GM19023 (cell line): ENCODE data around the gene CLOCK.
A peak's percentile ranks its signal among the peaks of the same experiment; 100 is the strongest.

Experiments used
- ATAC-seq: cut with Tn5 transposase; IDR thresholded peaks from one replicate; pipeline ENCODE4 v1.9.1; 2021; ENCODE audit warnings: mild to moderate bottlenecking, moderate library complexity; ENCODE audit not compliant: unreplicated experiment

Gene CLOCK

DNA sequence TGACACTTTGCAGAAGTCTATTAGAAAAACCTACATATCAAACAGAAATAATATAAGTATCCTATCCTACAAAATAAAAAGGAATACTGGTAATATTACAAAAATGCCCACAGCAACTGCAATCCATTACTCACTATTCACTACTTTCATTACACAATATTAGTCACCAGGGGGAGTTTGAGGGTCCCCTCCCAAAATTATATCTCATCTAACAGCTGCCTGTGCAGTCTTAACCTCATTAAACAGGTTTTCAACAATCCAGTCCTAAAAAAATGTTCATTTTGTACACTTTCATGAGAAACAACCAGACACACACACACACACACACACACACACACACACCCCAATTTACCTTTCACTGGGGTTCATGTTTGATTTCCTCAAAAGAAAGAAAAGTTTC lies 2.9 kb downstream of the CLOCK start:
- ATAC-seq = no peak

DNA sequence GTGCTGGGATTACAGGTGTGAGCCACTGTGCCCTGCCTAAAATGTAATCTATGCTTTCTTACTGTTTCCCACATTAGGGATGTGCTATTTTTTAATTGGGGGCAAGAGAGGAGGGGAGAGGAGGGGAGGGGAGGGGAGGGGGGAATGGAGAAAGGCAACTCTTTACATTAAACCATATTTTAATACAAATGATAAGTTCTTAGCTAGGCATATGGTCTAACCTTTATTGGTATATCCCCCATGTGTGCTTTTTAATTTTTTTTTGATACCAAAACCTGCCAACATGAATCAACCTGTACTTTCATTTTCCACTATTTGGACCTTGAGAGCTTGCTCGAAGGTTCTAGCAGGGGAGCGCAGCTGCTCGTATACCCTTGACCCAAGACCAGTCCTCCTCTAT lies 6.4 kb downstream of the CLOCK start:
- ATAC-seq = no peak

DNA sequence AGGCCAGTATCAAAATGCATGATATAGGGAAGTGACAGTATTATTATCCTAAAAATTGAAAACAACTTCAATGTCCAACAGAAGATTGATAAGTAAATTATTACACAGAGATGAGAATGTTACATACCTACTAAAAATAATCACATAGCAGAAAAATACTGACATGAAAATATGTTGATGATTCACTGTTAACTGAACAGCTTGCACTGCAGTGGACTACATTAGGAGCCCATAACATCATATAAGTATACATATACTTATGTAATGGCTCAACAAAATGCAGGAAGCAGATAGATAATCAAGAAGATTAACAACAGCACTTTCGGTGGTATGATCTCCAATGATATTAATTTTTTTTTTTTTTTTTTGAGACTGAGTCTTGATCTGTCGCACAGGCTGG lies 7.1 kb downstream of the CLOCK start:
- ATAC-seq = no peak

DNA sequence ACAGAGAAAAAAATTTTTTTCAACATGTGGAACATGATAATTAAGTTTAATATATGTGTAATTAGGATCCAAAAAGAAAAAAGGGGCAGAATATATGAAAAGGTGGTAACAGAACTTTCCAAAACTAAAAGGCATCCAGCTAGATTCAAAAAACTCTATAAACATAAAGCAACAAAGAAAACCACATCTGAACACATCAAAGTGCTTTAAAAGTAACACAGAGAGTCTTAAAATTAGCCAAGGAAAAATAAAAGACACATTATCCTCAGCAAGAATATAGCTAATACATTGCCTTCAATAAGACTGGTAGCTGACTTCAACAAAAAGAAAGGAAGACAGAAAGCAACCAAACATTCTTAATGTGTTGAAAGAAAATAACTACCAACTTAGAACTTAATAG lies 8.2 kb downstream of the CLOCK start:
- ATAC-seq = no peak

DNA sequence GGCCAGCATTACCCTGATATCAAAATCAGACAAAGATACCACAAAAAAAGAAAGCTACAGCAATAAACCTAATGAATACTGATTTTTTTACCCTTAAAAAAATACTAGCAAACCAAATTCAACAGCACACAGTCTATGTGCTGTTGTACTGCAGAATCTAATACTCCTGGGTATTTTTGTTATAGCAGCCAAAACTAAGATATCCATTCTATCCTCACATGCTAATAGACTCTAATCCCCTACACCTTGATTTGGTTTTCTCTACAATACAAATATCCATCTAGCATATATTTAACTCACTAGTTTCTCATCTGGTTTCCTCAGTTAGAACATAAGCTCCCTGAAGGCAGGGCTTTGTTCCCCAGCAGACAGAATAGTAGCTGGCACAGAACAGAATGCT lies 12.4 kb downstream of the CLOCK start:
- no peak for ATAC-seq

DNA sequence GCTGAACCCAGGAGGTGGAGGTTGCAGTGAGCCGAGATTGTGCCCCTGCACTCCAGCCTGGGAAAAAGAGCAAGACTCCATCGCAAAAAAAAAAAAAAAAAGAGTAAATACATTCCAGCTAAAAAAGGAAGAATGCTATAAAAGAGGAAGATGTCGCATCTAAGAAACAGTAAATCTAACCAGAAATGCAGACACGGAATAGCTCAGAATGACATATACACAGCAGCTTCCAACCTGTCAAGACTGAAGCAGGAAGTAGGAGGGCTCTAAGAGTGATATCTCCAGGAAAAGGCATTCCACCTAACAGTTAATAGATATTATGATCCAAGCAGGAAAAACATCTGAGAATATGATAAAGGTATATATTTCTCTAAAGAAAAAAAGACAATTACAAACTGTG lies 16.0 kb downstream of the CLOCK start:
- no peak for ATAC-seq

DNA sequence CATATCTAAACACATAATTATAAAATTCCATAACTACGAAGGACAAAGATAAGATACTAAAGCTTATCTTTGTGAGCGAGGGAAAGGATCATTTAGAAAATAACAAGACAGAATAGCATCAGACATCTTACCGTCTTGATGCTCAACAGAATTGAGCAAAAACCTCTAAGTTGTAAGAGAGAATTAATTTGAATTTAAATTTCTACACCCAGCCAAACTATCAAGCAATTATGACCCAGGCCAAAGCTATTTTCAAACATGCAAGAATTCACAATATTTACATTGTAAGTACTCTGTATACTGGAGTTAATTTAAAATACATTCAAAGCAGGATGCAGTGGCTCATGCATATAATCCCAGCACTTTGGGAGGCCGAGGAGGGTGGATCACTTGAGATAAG lies 16.5 kb downstream of the CLOCK start:
- no peak for ATAC-seq

DNA sequence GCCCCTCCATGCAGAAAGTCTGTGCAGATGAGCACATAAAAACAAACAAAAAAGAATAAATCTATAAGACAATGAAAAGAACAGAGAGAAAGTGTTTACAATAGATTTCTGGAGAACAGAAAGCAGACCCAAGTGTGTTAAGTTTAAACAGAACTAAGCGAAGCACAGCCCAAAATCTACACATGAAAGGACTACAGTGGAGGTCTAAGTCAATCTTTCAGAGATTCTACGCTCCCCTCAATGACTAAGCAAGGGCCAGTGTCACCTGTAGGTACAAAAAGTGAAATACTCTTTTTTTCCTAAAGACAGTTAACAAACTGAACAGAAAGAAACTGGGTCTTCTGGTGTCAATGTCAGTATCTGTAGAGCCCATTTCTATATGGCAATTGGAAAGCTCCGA lies 18.2 kb downstream of the CLOCK start:
- no peak for ATAC-seq

DNA sequence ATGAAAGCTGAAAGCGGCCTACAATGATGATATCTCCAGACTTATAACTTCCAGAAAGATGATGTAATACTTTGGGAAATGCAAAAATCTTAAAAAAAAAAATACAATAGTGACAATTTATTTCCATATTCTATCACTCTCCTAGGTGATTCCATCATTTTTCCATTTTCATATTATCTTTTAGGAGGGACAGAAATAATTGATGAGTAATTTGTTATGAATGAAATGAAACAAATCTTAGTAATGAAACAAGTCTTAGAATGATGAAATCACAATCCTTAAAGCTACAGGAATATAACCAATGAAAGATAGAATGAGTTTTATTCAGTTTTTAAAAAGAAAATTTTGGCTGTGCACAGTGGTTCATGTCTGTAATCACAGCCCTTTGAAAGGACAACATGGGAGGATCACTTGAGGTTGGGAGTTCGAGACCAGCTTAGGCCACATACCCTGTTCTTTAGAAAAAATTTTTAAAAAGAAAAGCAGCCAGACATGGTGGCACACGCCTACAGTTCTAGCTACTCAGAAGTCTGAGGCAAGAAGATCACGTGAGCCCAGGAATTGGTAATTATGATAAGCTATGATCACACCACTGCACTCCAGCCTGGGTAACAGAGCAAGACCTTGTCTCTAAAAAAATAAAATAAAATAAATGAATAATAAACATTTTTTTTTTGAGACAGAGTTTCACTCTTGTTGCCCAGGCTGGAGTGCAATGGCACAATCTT lies 21.7 kb downstream of the CLOCK start:
- no peak for ATAC-seq

DNA sequence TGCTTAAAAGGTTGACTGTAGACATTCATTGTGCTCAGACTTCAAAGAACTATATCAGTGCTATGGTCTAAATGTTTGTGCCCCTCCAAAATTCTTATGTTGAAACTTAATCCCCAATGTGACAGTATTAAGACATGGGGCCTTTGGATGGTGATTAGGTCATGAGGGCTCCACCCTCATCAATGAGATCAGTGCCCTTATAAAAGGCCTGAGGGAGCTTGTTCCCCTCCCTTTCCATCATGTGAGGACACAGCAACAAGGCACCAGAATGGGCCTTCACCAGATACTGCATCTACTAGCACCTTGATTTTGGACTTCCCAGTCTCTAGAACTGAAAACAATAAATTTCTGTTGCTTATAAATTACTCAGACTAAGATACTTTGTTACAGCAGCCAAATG lies 28.3 kb downstream of the CLOCK start:
- no peak for ATAC-seq

DNA sequence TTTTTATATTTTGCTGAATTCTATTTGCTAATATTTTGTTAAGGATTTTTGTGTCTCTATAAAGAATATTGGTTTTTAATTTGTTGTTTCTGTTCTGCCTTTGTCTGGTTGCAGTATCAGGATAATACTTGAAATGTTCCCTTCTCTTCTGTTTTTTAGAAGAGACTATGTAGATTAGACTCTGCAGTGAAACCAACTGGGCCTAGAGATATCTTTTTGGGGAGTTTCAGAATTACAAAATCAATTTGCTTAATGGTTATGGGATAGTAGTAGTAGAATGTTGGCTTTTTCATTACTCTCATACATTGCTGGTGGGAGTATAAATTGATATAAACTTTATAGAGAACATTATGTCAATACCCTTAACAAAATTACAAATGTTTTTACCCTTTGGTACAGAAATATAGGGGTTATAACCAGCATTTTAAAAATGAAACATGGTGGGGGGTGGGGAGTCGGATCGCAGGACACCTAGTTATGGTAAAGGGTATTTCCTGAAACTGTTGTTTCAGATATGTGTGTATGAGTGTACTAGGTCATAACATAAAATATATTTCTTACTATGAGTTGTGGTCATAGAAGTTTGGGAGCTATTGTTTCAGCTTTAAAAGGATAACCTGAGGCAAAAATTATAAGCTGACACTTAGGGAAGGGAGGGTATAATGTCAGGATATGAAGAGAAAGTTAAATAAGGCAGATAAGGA lies 29.0 kb downstream of the CLOCK start:
- ATAC-seq = peak; percentile 54

DNA sequence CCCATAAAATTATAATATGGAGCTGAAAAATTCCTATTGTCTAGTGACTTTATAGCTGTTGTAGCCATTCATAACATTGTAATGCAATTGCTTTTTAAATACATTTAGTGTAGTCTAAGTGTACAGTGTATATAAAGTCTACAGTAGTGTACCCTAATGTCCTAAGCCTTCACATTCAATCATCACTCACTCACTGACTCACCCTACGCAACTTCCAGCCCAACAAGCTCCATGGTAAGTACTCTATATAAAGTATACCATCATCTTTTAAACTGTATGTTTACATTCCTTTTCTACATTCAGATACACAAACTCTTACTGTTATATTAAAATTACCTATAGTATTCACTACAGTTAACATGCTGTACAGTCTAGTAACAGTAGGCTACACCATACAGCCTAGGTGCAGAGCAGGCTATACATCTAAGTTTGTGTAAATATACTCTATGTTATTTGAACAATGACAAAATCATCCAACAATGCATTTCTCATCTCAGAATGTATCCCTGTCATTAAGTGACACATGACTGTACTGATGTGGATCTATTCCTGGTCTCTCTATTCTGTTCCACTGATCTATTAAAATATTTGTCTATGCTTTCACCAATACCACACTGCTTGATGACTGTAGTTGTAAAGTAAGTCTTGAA lies 33.7 kb downstream of the CLOCK start:
- no peak for ATAC-seq

DNA sequence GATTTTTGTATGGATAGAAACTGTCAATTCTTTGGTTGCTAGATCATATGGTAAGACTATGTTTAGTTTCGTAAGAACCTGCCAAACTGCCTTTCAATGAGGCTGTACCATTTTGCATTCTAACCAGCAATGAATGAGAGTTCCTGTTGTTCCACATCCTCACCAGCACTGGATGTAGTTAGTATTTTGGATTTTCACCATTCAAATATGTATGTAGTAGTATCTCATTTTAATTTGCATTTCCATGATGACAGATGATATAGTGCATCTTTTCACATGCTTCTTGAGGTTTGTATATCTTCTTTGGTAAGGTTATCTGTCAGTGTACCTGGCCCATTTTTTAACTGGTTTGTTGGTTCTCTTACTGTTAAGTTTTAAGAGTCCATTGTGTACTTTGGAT lies 34.6 kb downstream of the CLOCK start:
- ATAC-seq = no peak

DNA sequence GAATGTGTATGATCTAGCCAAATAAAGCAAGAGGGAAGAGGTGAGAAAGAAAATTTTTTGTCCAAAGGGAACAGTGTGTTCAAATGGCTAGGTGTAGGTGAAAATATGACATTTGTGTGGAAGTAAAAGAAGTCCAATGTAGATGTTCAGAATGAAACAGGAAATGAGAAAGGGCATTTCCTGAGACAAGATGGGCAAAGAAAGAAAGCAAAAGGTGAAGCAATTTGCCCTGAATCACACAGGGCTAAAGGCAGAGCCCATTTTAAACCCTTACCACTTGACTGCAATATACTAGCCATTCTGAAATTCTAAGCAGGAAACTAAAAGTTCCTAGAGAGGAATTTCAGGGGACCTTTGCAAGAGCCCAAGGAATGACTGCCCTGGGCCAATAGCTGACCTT lies 36.0 kb downstream of the CLOCK start:
- ATAC-seq = no peak

DNA sequence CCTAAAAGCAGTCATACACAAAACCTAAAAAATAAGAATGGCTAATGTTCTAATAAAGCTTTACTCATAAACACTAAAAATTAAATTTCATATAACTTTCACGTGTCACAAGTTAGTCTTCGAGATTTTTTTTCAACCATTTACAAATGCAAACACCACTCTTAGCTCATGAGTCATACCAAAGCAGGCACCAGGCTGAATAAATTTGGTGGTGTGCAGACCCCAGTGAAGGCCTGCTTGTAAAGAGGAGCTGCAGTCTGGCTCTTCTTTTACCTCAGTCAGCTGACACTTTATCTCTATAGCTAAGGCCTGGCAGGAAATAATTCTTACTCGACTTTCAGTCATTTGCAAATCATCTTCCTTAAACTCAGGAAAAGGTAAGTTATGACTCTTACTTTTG lies 37.4 kb downstream of the CLOCK start:
- no peak for ATAC-seq

DNA sequence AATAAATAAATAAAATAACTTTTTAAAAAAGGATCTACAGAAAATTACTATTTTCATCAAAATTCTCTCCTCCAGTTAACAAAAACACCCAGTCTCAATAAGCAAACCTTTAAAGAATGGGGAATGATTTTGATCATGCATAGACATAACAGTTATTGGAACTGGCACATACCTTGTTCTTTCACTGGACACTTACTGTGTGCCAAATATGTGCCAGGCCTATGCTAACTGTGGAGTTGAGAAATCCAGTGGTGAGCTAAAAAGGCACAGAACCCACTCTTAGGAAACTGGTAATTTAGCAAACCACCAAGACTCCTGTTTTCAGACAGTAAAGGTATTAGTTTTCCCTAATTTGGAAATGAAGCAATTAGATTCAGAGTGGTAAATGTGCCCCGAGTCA lies 39.1 kb downstream of the CLOCK start:
- ATAC-seq = no peak

DNA sequence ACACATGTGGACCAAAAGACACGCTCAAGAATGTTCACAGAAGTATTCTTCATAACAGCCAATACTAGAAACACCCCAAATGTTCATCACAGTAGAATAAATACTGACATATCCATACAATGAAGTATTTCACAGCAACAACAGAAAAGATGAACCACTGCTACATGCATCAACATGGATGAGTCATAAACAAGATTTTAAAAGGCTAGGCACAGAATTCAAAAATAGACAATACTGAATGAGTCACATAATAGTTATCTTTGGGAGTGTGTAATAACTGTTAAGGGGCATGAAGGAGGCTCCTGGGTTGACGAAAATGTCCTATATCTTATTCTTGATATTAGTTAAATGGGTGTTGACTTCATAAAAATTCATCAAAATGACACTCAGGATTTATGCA lies 43.5 kb downstream of the CLOCK start:
- no peak for ATAC-seq

DNA sequence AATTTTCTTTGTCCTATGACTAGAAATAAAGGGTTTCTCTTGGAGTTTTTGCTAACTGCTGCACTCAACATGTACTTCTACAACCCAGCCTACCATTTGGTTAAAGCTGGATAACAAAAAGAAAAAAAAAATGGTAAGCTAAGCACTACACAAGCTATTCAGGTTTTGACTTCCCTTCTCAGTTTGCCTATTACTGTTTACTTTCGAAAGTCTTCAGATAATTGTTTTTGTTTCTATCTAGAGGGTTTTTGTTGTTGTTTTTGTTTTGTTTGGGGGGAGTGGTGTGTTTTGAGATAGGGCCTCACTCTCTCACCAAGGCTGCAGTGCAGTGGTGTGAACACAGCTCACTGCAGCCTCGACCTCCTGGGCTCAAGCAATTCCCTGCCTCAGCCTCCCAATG lies 46.6 kb downstream of the CLOCK start:
- peak; percentile 64 for ATAC-seq

DNA sequence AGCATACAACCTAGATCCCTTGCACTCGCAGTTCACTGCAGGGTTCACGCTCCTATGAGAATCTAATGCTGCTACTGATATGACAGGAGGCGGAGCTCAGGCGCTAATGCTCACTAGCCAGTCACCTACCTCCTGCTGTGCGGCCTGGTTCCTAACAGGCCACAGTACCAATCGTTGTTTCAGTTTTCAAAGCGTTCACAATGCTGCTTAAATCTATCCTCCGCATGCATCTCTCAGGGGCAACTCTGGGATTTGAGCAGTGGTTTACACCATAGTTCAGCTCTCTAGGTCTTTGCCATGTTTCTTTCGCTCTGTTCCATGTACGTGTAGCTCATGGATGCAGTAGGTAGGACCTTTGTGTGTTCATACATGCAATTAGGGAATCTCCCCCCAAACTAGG lies 47.2 kb downstream of the CLOCK start:
- ATAC-seq = no peak

DNA sequence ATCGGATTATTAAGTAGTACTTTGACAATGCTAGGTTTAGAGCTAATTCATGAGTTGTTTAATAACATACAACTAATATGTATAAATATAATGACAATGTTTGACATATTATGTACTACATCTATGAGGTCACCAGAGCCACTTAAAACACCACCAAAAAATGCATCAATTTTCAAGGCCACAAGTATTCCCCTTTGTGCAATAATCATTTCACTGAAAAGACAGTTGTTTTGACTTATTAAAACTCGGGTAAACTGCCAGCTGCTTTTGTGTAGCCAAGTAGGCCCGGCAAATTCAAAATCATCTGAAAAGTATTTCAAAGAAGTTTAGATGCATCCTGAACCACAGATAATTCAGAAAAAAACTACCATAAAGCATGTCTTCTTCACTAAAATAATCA lies 48.7 kb downstream of the CLOCK start:
- no peak for ATAC-seq

DNA sequence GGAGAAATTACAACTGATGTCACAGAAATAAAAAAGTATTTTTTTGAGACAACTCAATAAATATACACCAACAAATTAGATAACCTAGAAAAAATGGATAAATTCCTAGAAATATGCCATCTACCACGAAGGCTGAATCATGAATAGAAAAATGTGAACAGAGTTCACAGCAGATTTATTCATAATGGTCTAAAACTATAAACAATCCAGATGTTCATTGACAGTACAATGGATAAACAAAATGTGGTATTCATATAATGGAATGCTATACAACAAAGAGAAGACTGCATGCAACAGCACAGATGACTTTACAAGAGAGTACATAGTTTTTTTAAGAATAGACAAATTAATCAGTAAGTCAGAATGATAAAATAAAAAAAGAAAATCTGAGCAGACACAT lies 55.2 kb downstream of the CLOCK start:
- no peak for ATAC-seq

DNA sequence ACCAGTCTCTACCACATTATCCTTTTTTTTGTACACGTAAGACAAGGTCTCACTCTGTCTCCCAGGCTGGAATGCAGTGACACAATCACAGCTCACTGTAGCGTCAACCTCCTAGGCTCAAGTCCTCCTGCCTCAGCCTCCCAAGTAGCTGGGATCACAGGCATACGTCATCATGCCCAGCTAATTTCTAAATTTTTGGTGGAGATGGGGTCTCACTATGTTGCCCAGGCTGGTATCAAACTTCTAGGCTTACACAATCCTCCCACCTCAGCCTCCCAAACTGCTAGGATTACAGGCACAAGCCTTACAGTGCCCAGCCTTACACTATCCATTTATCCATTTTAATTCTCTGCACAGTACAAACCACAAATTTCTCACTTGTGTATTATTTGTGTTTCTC lies 58.0 kb downstream of the CLOCK start:
- no peak for ATAC-seq
